Mammary epithelial cell (primary cell): ENCODE data around the gene PID1.

Experiments used
- EZH2 ChIP-seq: IDR thresholded peaks from 2 replicates; pipeline ENCODE4 v1.6.1; 2012; ENCODE audit warnings: low read length, inconsistent platforms, borderline replicate concordance
- TF ChIP-seq, protein P1 (sequence below), 2 donors: IDR thresholded peaks in 1 of 2; conservative IDR thresholded peaks in 1 of 2; 2 replicates each; pipeline ENCODE4 v1.5.1; 2011 to 2012; ENCODE audit warnings: inconsistent platforms in 2 of 2, low read length in 2 of 2, mild to moderate bottlenecking in 2 of 2, control low read depth in 1 of 2, low read depth in 1 of 2; ENCODE audit not compliant: insufficient read depth in 1 of 2; ENCODE audit errors: extremely low read depth in 1 of 2

DNA sequence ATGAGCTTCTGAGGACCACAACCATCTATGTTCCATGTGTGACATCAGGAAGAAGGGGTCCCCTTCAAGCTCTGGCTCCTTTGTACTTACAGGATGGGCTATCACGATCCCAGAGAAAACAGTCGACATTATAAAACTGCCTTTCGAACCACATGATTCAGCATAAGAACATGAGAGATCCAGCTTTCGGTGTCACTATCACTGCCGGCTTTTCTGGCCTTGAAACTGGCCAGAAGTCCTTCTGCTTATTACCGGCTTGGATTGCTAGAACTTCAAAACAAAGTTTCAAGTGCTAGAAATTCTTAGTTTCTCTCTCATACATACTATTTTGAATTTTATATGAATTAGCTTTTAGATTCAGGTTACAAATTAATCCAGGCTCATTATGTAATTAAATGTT is 138.9 kb downstream of the PID1 start:
- TF ChIP-seq, protein P1, sequence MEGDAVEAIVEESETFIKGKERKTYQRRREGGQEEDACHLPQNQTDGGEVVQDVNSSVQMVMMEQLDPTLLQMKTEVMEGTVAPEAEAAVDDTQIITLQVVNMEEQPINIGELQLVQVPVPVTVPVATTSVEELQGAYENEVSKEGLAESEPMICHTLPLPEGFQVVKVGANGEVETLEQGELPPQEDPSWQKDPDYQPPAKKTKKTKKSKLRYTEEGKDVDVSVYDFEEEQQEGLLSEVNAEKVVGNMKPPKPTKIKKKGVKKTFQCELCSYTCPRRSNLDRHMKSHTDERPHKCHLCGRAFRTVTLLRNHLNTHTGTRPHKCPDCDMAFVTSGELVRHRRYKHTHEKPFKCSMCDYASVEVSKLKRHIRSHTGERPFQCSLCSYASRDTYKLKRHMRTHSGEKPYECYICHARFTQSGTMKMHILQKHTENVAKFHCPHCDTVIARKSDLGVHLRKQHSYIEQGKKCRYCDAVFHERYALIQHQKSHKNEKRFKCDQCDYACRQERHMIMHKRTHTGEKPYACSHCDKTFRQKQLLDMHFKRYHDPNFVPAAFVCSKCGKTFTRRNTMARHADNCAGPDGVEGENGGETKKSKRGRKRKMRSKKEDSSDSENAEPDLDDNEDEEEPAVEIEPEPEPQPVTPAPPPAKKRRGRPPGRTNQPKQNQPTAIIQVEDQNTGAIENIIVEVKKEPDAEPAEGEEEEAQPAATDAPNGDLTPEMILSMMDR (conservative IDR thresholded peaks at IDR 0.05 in 1 of 2, IDR thresholded peaks at IDR 0.05 in 1 of 2; ENCODE audit: extremely low read depth in 1 of 2, insufficient read depth in 1 of 2, low read depth in 1 of 2, low read length in 2 of 2) = no peak
- no peak for TF ChIP-seq EZH2
